Sigmoid colon (tissue), 4 donors: ENCODE results near the gene RPTOR.

Source experiments
- POLR2A ChIP-seq, 2 donors: fragments of 450-650 bp; IDR thresholded peaks; one replicate each; pipeline ENCODE4 v1.6.1; 2016; ENCODE audit warnings: antibody characterized with exemption in 2 of 2, mild to moderate bottlenecking in 2 of 2, moderate library complexity in 2 of 2
- POLR2AphosphoS5 ChIP-seq, 4 donors: sonication (generic); formaldehyde crosslinking; IDR thresholded peaks; one replicate each; pipeline ENCODE4 v1.6.1; 2017; ENCODE audit warnings: antibody characterized with exemption in 4 of 4

DNA sequence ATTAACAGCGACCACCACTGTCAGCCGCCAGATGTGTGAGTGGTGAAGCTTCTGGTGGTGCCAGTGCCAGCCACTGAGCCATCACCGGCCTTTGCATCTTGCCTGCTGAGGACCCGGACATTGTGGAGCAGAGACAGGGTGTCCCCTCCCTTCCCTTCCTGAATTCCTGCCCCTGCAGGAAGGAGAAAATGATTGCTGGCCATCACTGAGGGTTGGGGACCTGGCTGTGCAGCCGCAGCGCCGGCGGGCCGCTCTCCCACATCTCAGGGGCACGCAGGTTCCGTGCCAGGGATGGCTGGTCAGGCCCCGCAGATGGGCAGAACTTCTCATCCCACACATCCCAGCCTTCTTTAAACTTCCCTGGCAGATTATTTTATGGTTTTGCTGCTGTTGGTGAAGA, 56.5 kb downstream of the RPTOR start:
- TF ChIP-seq POLR2AphosphoS5 (IDR thresholded peaks at IDR 0.05) (no peak), POLR2A (IDR thresholded peaks at IDR 0.05) (no peak)
